AG04450 (cell line): ENCODE measurements around the gene FGFBP2. TPM values are rescaled to one million over a fixed set of nuclear protein-coding genes. Genes with fewer than 3 reads are reported as not detected.

Experiments
- CTCF ChIA-PET: fragments of 300-600, 350-600 bp; formaldehyde crosslinking; extraction: SDS; loops from one replicate; lab custom pipeline; 2022; ENCODE audit warnings: antibody characterized with exemption, inconsistent platforms; lab: Charles Lee
- POLR2A ChIA-PET: fragments of 350-600 bp; formaldehyde crosslinking; extraction: SDS; loops from one replicate; lab custom pipeline; 2021; ENCODE audit warnings: antibody characterized with exemption, inconsistent platforms; lab: Yijun Ruan, JAX
- DNase-seq: peaks from one replicate; pipeline ENCODE4 v3.0.0-alpha.2; 2011; ENCODE audit warnings: low read depth, low spot score
- H3K27ac ChIP-seq: one replicate; pipeline ENCODE4 v1.5.1; 2012; ENCODE audit warnings: low read depth, low read length, control low read depth
- H3K27me3 ChIP-seq: one replicate; pipeline ENCODE4 v1.6.0; 2012; ENCODE audit warnings: low read length; ENCODE audit not compliant: control insufficient read depth, insufficient read depth
- H3K4me3 ChIP-seq: 2 replicates; pipeline ENCODE4 v1.5.1; 2011; ENCODE audit warnings: mild to moderate bottlenecking, low read depth, low read length, control low read depth
- H3K9me3 ChIP-seq: 2 replicates; pipeline ENCODE4 v1.5.1; 2012; ENCODE audit warnings: low read length; ENCODE audit not compliant: control insufficient read depth, insufficient read depth
- polyA plus RNA-seq: library from polyadenylated mRNA; depleted of rRNA; stranded (reverse); fragments of >200 nt; gene quantifications from 2 replicates; pipeline ENCODE4 v1.2.3, GENCODE V29; 2011
- TF ChIP-seq, protein P1 (sequence below): IDR thresholded peaks from 2 replicates; pipeline ENCODE4 v1.5.1; 2011; ENCODE audit warnings: low read depth, low read length, control low read depth, inconsistent platforms

The FGFBP2 gene
- polyA plus RNA-seq, 1 experiment: not detected

DNA sequence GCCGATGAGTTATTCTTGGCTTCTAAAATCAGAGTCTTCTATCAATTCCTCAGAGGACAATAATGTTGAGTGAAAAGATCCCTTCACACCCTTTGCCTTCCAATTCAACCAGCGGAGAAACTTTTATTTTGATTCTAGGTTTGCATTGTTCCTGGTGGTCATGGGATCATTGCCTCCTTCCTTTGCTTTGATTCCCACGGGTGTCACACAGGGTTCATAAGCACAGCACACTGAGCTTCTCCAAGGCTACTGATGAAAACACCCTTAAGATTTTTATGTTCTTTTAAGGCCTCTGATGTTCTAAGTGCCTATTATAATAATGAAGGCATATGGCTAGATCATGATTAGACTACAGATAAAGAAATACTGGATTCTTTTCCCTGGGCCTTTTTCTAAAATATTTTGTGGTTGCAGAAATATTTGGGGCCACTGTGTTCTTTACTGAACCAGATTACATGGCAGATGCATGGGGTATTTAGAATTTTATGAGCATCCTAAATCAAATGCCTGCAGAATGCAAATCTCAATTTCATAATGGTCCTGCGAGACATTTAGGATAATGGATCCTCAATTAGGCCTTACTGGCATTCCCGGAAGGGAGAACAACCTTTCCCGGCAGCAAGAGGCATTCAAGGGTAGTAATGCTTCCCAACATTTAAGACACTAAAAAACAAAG, 43.9 kb upstream of the FGFBP2 start:
- DNase-seq: no peak
- Histone ChIP-seq H3K9me3 (no peaks in the 10 kb centered on the region), H3K4me3 (no peak overlapping the region), H3K27ac (no peak overlapping the region), H3K27me3 (peaks cover 42% of the 10 kb centered on the region)
- TF ChIP-seq, protein P1, sequence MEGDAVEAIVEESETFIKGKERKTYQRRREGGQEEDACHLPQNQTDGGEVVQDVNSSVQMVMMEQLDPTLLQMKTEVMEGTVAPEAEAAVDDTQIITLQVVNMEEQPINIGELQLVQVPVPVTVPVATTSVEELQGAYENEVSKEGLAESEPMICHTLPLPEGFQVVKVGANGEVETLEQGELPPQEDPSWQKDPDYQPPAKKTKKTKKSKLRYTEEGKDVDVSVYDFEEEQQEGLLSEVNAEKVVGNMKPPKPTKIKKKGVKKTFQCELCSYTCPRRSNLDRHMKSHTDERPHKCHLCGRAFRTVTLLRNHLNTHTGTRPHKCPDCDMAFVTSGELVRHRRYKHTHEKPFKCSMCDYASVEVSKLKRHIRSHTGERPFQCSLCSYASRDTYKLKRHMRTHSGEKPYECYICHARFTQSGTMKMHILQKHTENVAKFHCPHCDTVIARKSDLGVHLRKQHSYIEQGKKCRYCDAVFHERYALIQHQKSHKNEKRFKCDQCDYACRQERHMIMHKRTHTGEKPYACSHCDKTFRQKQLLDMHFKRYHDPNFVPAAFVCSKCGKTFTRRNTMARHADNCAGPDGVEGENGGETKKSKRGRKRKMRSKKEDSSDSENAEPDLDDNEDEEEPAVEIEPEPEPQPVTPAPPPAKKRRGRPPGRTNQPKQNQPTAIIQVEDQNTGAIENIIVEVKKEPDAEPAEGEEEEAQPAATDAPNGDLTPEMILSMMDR: no peak
- ChIA-PET CTCF (interaction anchor here (0.9 to 1.9 kb wide), 2 partner anchors 201 to 258 kb away, joined by 3 to 5 read pairs; no protein-coding TSS in a partner anchor), POLR2A (no interaction called here)

DNA sequence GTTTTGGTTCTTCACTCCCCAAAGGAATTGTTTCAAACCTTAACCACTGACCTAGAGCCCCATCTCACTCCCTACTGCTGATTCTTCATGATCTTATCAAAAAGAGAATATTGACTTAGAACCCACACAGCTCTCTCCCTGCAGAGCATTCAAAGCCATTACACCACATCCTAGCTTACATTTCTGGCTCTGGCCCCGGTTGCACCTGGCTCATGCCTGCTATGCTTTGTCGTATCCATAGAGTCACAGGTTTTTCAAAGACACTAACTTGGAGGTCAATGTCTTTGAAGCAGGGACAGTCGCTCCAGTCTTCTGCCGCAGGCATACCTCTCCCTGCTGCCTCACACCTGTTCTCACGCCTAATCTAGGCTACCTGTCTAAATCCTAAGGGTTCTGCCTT, 42.7 kb upstream of the FGFBP2 start:
- Histone ChIP-seq H3K27ac (no peak overlapping the region), H3K9me3 (no peaks in the 10 kb centered on the region), H3K4me3 (no peak overlapping the region), H3K27me3 (peaks cover 38% of the 10 kb centered on the region)
- DNase-seq: no peak
- CTCF ChIA-PET: interaction anchor here (0.7 to 2.4 kb wide), 4 partner anchors 123 to 200 kb away, joined by 3 to 10 read pairs (median 4); no protein-coding TSS in a partner anchor
- TF ChIP-seq, protein P1: no peak
- POLR2A ChIA-PET: no interaction called here

DNA sequence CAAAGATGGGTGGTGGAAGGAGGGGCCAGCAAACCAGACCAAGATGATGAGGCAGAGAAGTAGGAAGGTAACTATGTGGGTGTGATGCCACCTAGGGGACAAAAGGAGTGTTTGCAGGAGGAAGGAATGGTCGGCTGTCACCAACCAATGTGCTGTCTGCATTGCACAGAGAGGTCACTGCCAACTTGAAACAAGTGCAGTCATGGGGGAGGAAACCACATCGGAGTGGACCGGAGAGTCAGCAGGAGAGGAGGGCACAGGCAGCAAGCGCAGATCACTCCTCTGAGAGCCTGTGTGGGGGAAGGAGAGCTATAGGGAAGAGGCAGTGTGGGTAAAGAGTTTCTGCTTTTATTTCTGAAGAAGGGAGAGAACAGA, 38.5 kb upstream of the FGFBP2 start:
- CTCF ChIA-PET: interaction anchor here (0.6 to 3.5 kb wide), 28 partner anchors 9 to 524 kb away, joined by 3 to 62 read pairs (median 4); partner anchors contain the start of gene FGFBP2
- TF ChIP-seq, protein P1: peak; percentile 94
- Histone ChIP-seq H3K4me3 (no peak overlapping the region), H3K9me3 (no peaks in the 10 kb centered on the region), H3K27ac (no peak overlapping the region), H3K27me3 (peaks cover 31% of the 10 kb centered on the region)
- POLR2A ChIA-PET: no interaction called here
- peak; percentile 45 for DNase-seq

DNA sequence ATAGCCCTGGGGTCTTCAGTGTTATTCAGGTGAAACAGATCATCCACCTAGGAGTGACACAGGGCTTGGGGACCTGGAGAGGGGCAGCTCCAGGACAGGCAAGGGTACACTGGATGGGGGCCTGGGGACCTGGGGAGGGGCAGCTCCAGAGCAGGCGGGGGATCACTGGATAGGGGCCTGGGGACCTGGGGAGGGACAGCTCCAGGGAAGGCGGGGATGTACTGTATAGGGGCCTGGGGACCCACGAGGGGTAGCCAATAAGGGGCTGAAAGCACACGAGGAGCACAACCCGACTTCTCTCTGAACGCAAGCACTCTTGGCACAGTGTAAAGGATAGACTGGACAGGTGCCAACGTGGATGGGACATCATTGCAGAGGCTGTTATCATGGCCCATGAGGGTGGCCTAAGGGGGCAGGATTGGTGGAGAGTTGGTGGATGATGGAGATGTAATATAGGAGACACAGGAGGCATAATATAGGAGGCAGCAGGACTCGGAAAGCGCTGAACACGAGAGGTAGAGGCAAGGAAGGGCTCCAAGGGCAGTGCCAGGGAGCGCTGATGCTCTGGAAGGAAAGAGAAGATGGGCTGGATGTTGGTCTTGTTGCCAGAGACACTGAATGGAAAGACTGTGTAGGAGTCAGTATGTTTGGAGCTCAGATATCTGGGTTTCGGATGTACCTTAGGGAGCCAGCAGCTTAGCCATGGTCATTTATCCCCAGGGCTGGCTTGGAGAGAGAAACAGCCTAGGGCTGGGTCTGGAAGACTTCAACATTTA, 37.9 kb upstream of the FGFBP2 start:
- Histone ChIP-seq H3K27ac (no peak overlapping the region), H3K9me3 (no peaks in the 10 kb centered on the region), H3K4me3 (no peak overlapping the region), H3K27me3 (peaks cover 25% of the 10 kb centered on the region)
- no peak for DNase-seq
- ChIA-PET CTCF (interaction anchor here (0.5 to 3.5 kb wide), 22 partner anchors 9 to 521 kb away, joined by 3 to 62 read pairs (median 4); partner anchors contain the start of gene FGFBP2), POLR2A (no interaction called here)
- TF ChIP-seq, protein P1: no peak
